ENCODE results near the gene INTS4. TPM values are rescaled to one million over a fixed set of nuclear protein-coding genes. Genes with fewer than 3 reads are reported as not detected.
A peak's percentile ranks its signal among the peaks of the same experiment; 100 is the strongest.

INTS4 gene
- total and polyA plus RNA-seq, 2 of the 8 experiments (the other 6 are each of a cell fraction or from before 2014, with no cell fraction given) = 27.0 to 31.3 TPM

DNA sequence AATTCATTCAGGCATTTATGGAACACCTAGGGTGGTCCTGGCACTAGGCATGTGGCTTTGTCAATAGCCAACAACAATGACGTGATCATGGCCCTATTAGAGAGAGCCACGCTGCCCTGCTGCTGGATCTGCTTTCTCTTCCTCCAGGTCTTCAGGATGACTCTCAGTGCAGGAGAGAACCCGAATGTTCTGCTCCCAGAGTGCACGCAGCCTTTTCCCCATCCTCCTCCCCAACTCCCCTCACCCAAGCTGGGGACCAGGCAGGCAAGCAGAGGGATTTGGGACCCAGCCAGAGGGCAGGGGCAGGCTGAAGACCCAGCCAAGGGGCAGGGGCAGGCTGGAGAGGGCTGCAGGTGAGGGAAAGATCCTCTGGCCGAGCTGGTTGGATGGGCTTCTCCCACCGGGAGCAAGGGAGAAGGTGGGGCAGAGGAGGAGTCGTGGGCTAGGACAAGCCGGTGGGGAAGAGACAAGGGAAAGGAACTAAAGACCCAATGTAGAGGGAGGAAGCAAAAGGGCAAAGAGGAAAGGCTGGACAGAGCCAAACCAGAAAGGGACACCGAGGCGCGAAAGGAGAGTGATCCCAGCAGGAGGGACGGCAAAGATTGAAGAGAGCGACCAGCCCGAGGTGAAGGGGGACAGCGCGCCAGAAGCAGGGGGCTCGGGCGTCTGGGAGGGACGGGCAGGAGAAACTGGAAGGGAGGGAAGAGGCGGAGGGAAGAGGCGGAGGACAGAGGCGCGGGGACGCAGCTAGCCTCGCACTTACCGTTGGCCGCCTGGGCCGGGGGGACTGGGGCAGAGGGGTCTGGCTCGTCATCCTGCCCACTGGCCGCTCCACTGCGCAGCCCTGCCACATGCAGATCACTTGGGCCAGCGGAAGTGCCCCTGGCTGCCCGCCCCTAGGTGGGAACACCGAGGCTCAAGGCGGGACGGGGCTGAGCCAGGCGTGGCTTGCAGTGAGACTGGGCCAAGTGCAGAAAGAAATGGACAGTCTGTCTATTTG is 28.2 kb upstream of the INTS4 start, which contains the start of gene KCTD14 (continued):
- TF ChIP-seq, protein P1, sequence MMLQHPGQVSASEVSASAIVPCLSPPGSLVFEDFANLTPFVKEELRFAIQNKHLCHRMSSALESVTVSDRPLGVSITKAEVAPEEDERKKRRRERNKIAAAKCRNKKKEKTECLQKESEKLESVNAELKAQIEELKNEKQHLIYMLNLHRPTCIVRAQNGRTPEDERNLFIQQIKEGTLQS (IDR thresholded peaks at IDR 0.05; ENCODE audit: insufficient read depth, low read depth, low read length) = no peak
- no peak for TF ChIP-seq CTBP2 (IDR thresholded peaks at IDR 0.05; ENCODE audit: borderline replicate concordance, insufficient read depth, insufficient read length, low read length)
- peak; percentile 46; the same call in 1 of the 2 replicates for TF ChIP-seq PHF8 (conservative IDR thresholded peaks at IDR 0.05; ENCODE audit: low read depth, low read length)
- no peak for TF ChIP-seq FOSL1 (IDR thresholded peaks at IDR 0.05; ENCODE audit: insufficient read depth, low read depth, low read length)
- TF ChIP-seq POLR2AphosphoS5 (IDR thresholded peaks at IDR 0.05; ENCODE audit: low read depth, low read length) = peak; percentile 75
- TF ChIP-seq BRCA1 (IDR thresholded peaks at IDR 0.05; ENCODE audit: low read depth, low read length) = no peak
- TF ChIP-seq SP2 (IDR thresholded peaks at IDR 0.05; ENCODE audit: low read length) = no peak
- TF ChIP-seq CEBPB (IDR thresholded peaks at IDR 0.05; ENCODE audit: low read depth, low read length) = no peak
- TF ChIP-seq TCF12 (IDR thresholded peaks at IDR 0.05; ENCODE audit: low read depth, low read length) = 0 out of 2 replicates have a peak, but pooled peaks have one; percentile 24
- peak; percentile 34; the same call in 1 of the 2 replicates for TF ChIP-seq TBP (IDR thresholded peaks at IDR 0.05; ENCODE audit: low read depth, low read length)
- TF ChIP-seq ZNF274 (IDR thresholded peaks at IDR 0.05; ENCODE audit: borderline replicate concordance, extremely low read depth, low read length) = no peak
- TF ChIP-seq NRF1 (IDR thresholded peaks at IDR 0.05; ENCODE audit: low read depth, low read length) = no peak
- no peak for TF ChIP-seq CBX5 (IDR thresholded peaks at IDR 0.05; ENCODE audit: low read depth, low read length)
- 0 out of 4 replicates have a peak, but pooled peaks of 1 of the 2 experiments have one; percentile 29 for TF ChIP-seq HDAC2 (IDR thresholded peaks at IDR 0.05; ENCODE audit: borderline replicate concordance in 1 of 2, low read depth in 2 of 2, low read length in 2 of 2)
- TF ChIP-seq TAF1 (IDR thresholded peaks at IDR 0.05; ENCODE audit: low read depth, low read length) = peak; percentile 79
- no peak for TF ChIP-seq SIN3A (conservative IDR thresholded peaks at IDR 0.05 in 1 of 2, IDR thresholded peaks at IDR 0.05 in 1 of 2; ENCODE audit: low read depth in 1 of 2, low read length in 2 of 2)
- TF ChIP-seq YY1 (IDR thresholded peaks at IDR 0.05; ENCODE audit: low read depth, low read length) = no peak
- TF ChIP-seq MAFK (IDR thresholded peaks at IDR 0.05; ENCODE audit: low read depth, low read length) = no peak
- peak; percentile 91 for TF ChIP-seq MAX (IDR thresholded peaks at IDR 0.05)
- no peak for TF ChIP-seq GTF2F1 (IDR thresholded peaks at IDR 0.05; ENCODE audit: borderline replicate concordance, low read depth, low read length)
- no peak for TF ChIP-seq RAD21 (IDR thresholded peaks at IDR 0.05 in 1 of 2, conservative IDR thresholded peaks at IDR 0.05 in 1 of 2; ENCODE audit: low read depth in 2 of 2, low read length in 2 of 2)
- TF ChIP-seq ASH2L (IDR thresholded peaks at IDR 0.05; ENCODE audit: low read length) = no peak
